ENCODE data around the gene PRKRIP1.

DNA sequence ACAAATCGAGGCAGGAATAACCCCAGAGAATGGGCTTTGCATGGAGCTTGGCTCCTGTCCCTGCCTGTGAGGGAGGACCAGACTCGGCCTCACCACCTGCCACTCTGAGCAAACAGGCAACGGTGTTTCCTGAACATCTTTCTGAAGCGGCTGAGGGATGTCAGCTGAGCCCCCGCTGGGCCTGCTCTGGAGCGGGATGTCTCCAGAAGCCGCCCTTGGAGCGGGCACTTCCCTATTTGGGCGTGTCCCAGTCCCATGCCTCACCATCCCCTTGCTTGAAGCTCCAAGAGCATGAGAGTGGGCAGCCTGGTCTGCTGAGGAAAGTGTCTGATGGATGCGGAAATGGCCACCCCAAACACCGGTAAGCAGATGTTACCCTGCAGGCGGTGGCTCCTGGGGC is 58.3 kb downstream of the PRKRIP1 start:
- TF ChIP-seq, protein P1, sequence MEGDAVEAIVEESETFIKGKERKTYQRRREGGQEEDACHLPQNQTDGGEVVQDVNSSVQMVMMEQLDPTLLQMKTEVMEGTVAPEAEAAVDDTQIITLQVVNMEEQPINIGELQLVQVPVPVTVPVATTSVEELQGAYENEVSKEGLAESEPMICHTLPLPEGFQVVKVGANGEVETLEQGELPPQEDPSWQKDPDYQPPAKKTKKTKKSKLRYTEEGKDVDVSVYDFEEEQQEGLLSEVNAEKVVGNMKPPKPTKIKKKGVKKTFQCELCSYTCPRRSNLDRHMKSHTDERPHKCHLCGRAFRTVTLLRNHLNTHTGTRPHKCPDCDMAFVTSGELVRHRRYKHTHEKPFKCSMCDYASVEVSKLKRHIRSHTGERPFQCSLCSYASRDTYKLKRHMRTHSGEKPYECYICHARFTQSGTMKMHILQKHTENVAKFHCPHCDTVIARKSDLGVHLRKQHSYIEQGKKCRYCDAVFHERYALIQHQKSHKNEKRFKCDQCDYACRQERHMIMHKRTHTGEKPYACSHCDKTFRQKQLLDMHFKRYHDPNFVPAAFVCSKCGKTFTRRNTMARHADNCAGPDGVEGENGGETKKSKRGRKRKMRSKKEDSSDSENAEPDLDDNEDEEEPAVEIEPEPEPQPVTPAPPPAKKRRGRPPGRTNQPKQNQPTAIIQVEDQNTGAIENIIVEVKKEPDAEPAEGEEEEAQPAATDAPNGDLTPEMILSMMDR (IDR thresholded peaks at IDR 0.05) = no peak
- TF ChIP-seq POLR2A (IDR thresholded peaks at IDR 0.05) = no peak
